ENCODE measurements around the gene TBKBP1. TPM values are rescaled to one million over a fixed set of nuclear protein-coding genes. Genes with fewer than 3 reads are reported as not detected.
A peak's percentile ranks its signal among the peaks of the same experiment; 100 is the strongest.

Gene TBKBP1
- total RNA-seq, 1 donor from 2014 or later, result 13.6 TPM

GRCh38 chr17:47720754-47721533 is 27.0 kb downstream of the TBKBP1 start:
- peaks cover 39% of the 10 kb centered on the region for H3K27me3 Mint-ChIP-seq (ENCODE audit: low read depth)
- peak overlapping the region; percentile 16 for H3K4me3 Mint-ChIP-seq (ENCODE audit: unreplicated experiment)
- DNase-seq (ENCODE audit: low spot score), result no peak
- no peak for TF ChIP-seq CTCF (IDR thresholded peaks at IDR 0.05)
- no peaks in the 10 kb centered on the region for H3K9me3 Mint-ChIP-seq (ENCODE audit: low read depth)
- H3K27ac Mint-ChIP-seq (ENCODE audit: unreplicated experiment), result no peak overlapping the region
- peaks cover 29% of the 10 kb centered on the region for H3K4me1 Mint-ChIP-seq (ENCODE audit: low read depth)
- no peaks in the 10 kb centered on the region for H3K36me3 Mint-ChIP-seq (ENCODE audit: low read depth)

GRCh38 chr17:47721725-47722124 is 27.8 kb downstream of the TBKBP1 start:
- H3K4me1 Mint-ChIP-seq (ENCODE audit: low read depth), result peaks cover 29% of the 10 kb centered on the region
- TF ChIP-seq CTCF (IDR thresholded peaks at IDR 0.05), result no peak
- H3K9me3 Mint-ChIP-seq (ENCODE audit: low read depth), result no peaks in the 10 kb centered on the region
- no peaks in the 10 kb centered on the region for H3K36me3 Mint-ChIP-seq (ENCODE audit: low read depth)
- H3K27me3 Mint-ChIP-seq (ENCODE audit: low read depth), result peaks cover 44% of the 10 kb centered on the region
- H3K27ac Mint-ChIP-seq (ENCODE audit: unreplicated experiment), result no peak overlapping the region
- H3K4me3 Mint-ChIP-seq (ENCODE audit: unreplicated experiment), result no peak overlapping the region
- no peak for DNase-seq (ENCODE audit: low spot score)

- Mint-ChIP-seq H3K4me1 (ENCODE audit: low read depth) (peaks cover 12% of the 10 kb centered on the region), H3K4me3 (ENCODE audit: unreplicated experiment) (no peak overlapping the region), H3K36me3 (ENCODE audit: low read depth) (no peaks in the 10 kb centered on the region), H3K27me3 (ENCODE audit: low read depth) (peaks cover 37% of the 10 kb centered on the region), H3K9me3 (ENCODE audit: low read depth) (no peaks in the 10 kb centered on the region), H3K27ac (ENCODE audit: unreplicated experiment) (no peak overlapping the region)
- no peak for TF ChIP-seq CTCF (IDR thresholded peaks at IDR 0.05)
- DNase-seq (ENCODE audit: low spot score), result no peak
Observed at GRCh38 chr17:47724705-47725104, 30.7 kb downstream of the TBKBP1 start.

- Mint-ChIP-seq H3K4me1 (ENCODE audit: low read depth) (peaks cover 5% of the 10 kb centered on the region), H3K4me3 (ENCODE audit: unreplicated experiment) (no peak overlapping the region), H3K27ac (ENCODE audit: unreplicated experiment) (no peak overlapping the region), H3K9me3 (ENCODE audit: low read depth) (no peaks in the 10 kb centered on the region), H3K27me3 (ENCODE audit: low read depth) (peaks cover 43% of the 10 kb centered on the region), H3K36me3 (ENCODE audit: low read depth) (no peaks in the 10 kb centered on the region)
- no peak for DNase-seq (ENCODE audit: low spot score)
- no peak for TF ChIP-seq CTCF (IDR thresholded peaks at IDR 0.05)
Observed at GRCh38 chr17:47725446-47726111, 31.6 kb downstream of the TBKBP1 start.

- H3K4me3 Mint-ChIP-seq (ENCODE audit: unreplicated experiment), result no peak overlapping the region
- H3K36me3 Mint-ChIP-seq (ENCODE audit: low read depth), result no peaks in the 10 kb centered on the region
- H3K27me3 Mint-ChIP-seq (ENCODE audit: low read depth), result peaks cover 53% of the 10 kb centered on the region
- no peak for TF ChIP-seq CTCF (IDR thresholded peaks at IDR 0.05)
- no peaks in the 10 kb centered on the region for H3K9me3 Mint-ChIP-seq (ENCODE audit: low read depth)
- DNase-seq (ENCODE audit: low spot score), result peak; percentile 62
- H3K4me1 Mint-ChIP-seq (ENCODE audit: low read depth), result no peaks in the 10 kb centered on the region
- no peak overlapping the region for H3K27ac Mint-ChIP-seq (ENCODE audit: unreplicated experiment)
Observed at GRCh38 chr17:47726796-47727703, 33.1 kb downstream of the TBKBP1 start.

Data from chondrocyte (in vitro differentiated cells).